Measurements from ENCODE around the gene MARK3.

The MARK3 gene

GRCh38 chr14:103442288-103442687 is 57.1 kb downstream of the MARK3 start:
- Histone ChIP-seq H3K79me2 (ENCODE audit: insufficient read depth, low read length) (peaks cover 76% of the 10 kb centered on the region), H3K9ac (ENCODE audit: low read depth, low read length) (no peak overlapping the region), H3K9me3 (ENCODE audit: insufficient read depth, low read length, severe bottlenecking) (no peaks in the 10 kb centered on the region), H3K4me2 (ENCODE audit: insufficient read depth, low read length) (no peak overlapping the region), H3K27me3 (ENCODE audit: insufficient read depth, low read length, poor library complexity) (no peaks in the 10 kb centered on the region), H3K36me3 (ENCODE audit: insufficient read depth, low read length) (peaks cover 46% of the 10 kb centered on the region; the same call in 1 of the 2 replicates), H3K4me1 (ENCODE audit: insufficient read depth, low read length) (no peaks in the 10 kb centered on the region), H3K4me3 (ENCODE audit: low read depth in 1 of 2, low read length in 2 of 2) (no peak overlapping the region), H3K27ac (ENCODE audit: low read length) (no peak overlapping the region), H2AFZ (ENCODE audit: low read depth, low read length) (no peak overlapping the region), H4K20me1 (ENCODE audit: insufficient read depth, low read length) (peaks cover 25% of the 10 kb centered on the region)
- TF ChIP-seq EZH2 (IDR thresholded peaks at IDR 0.05; ENCODE audit: borderline replicate concordance, low read depth, low read length, severe bottlenecking) (no peak), CTCF (IDR thresholded peaks at IDR 0.05; ENCODE audit: borderline replicate concordance, extremely low read depth, low read length, poor library complexity, severe bottlenecking) (no peak)
- ATAC-seq (ENCODE audit: insufficient read depth, low read depth): no peak
- DNase-seq: no peak

GRCh38 chr14:103443111-103443510 is 57.9 kb downstream of the MARK3 start:
- H3K9ac ChIP-seq (ENCODE audit: low read depth, low read length): no peak overlapping the region
- H4K20me1 ChIP-seq (ENCODE audit: insufficient read depth, low read length): peaks cover 29% of the 10 kb centered on the region

GRCh38 chr14:103444837-103445524 is 59.8 kb downstream of the MARK3 start:
- Histone ChIP-seq H3K36me3 (ENCODE audit: insufficient read depth, low read length) (peaks cover 27% of the 10 kb centered on the region; the same call in 1 of the 2 replicates), H3K4me3 (ENCODE audit: low read depth in 1 of 2, low read length in 2 of 2) (no peak overlapping the region), H2AFZ (ENCODE audit: low read depth, low read length) (no peak overlapping the region), H4K20me1 (ENCODE audit: insufficient read depth, low read length) (peaks cover 30% of the 10 kb centered on the region), H3K4me2 (ENCODE audit: insufficient read depth, low read length) (no peak overlapping the region), H3K79me2 (ENCODE audit: insufficient read depth, low read length) (peaks cover 77% of the 10 kb centered on the region), H3K27me3 (ENCODE audit: insufficient read depth, low read length, poor library complexity) (no peaks in the 10 kb centered on the region), H3K9me3 (ENCODE audit: insufficient read depth, low read length, severe bottlenecking) (no peaks in the 10 kb centered on the region), H3K27ac (ENCODE audit: low read length) (no peak overlapping the region), H3K9ac (ENCODE audit: low read depth, low read length) (no peak overlapping the region), H3K4me1 (ENCODE audit: insufficient read depth, low read length) (no peaks in the 10 kb centered on the region)
- ATAC-seq (ENCODE audit: insufficient read depth, low read depth): no peak
- no peak for DNase-seq
- TF ChIP-seq EZH2 (IDR thresholded peaks at IDR 0.05; ENCODE audit: borderline replicate concordance, low read depth, low read length, severe bottlenecking) (no peak), CTCF (IDR thresholded peaks at IDR 0.05; ENCODE audit: borderline replicate concordance, extremely low read depth, low read length, poor library complexity, severe bottlenecking) (no peak)

More at GRCh38 chr14:103443111-103443510, 57.9 kb downstream of the MARK3 start:
- no peak for DNase-seq
- Histone ChIP-seq H3K9me3 (ENCODE audit: insufficient read depth, low read length, severe bottlenecking) (no peaks in the 10 kb centered on the region), H3K27ac (ENCODE audit: low read length) (no peak overlapping the region), H3K36me3 (ENCODE audit: insufficient read depth, low read length) (peaks cover 41% of the 10 kb centered on the region; the same call in 1 of the 2 replicates), H3K4me3 (ENCODE audit: low read depth in 1 of 2, low read length in 2 of 2) (no peak overlapping the region), H3K79me2 (ENCODE audit: insufficient read depth, low read length) (peaks cover 79% of the 10 kb centered on the region), H3K4me2 (ENCODE audit: insufficient read depth, low read length) (no peak overlapping the region), H3K4me1 (ENCODE audit: insufficient read depth, low read length) (no peaks in the 10 kb centered on the region), H3K27me3 (ENCODE audit: insufficient read depth, low read length, poor library complexity) (no peaks in the 10 kb centered on the region), H2AFZ (ENCODE audit: low read depth, low read length) (no peak overlapping the region)
- no peak for TF ChIP-seq CTCF (IDR thresholded peaks at IDR 0.05; ENCODE audit: borderline replicate concordance, extremely low read depth, low read length, poor library complexity, severe bottlenecking)
- ATAC-seq (ENCODE audit: insufficient read depth, low read depth): no peak

Data from DND-41 (cell line).